Activated T-cell treated with anti-CD3 and anti-CD28 coated beads, Interleukin-2, amount 50 U/mL, for 72 hours (primary cell): ENCODE results near the gene BICDL1. TPM values are rescaled to one million over a fixed set of nuclear protein-coding genes. Genes with fewer than 3 reads are reported as not detected.
"Not testable (repeated sequence)": the region's sequence is repeated elsewhere in the genome, so short reads cannot be mapped to it uniquely, and the experiment has no call there.

ENCODE experiments used
- ATAC-seq, 2 donors: fragments of 150-1000 bp; cut with Tn5 transposase; replicated peaks in 1 of 2; 2 replicates each; pipeline ENCODE4 v1.10.0; 2021; ENCODE audit warnings: moderate library complexity in 2 of 2, mild to moderate bottlenecking in 1 of 2
- DNase-seq, 2 donors: peaks; one replicate each; pipeline ENCODE4 v3.0.0; 2021 to 2022; ENCODE audit warnings: mixed read lengths in 1 of 2
- H3K27ac Mint-ChIP-seq: one replicate; pipeline ENCODE4 v1.8.0; 2022; ENCODE audit warnings: mild to moderate bottlenecking, moderate library complexity, mixed read lengths
- H3K27me3 Mint-ChIP-seq: one replicate; pipeline ENCODE4 v1.8.0; 2022; ENCODE audit warnings: low read depth, mixed read lengths
- H3K36me3 Mint-ChIP-seq, 2 donors: one replicate each; pipeline ENCODE4 v1.8.0; 2022; ENCODE audit warnings: mixed read lengths in 2 of 2, mild to moderate bottlenecking in 1 of 2; ENCODE audit not compliant: insufficient read depth in 2 of 2
- H3K4me1 Mint-ChIP-seq: one replicate; pipeline ENCODE4 v1.8.0; 2022; ENCODE audit warnings: low read depth, mixed read lengths
- H3K4me3 Mint-ChIP-seq, 2 donors: one replicate each; pipeline ENCODE4 v1.8.0; 2022; ENCODE audit warnings: mild to moderate bottlenecking in 2 of 2, mixed read lengths in 2 of 2, moderate library complexity in 2 of 2
- H3K9me3 Mint-ChIP-seq, 2 donors: one replicate each; pipeline ENCODE4 v1.8.0; 2022; ENCODE audit warnings: mixed read lengths in 2 of 2
- total RNA-seq, 2 donors: library from RNA; stranded (reverse); gene quantifications; one replicate each; pipeline ENCODE4 v1.2.3, GENCODE V29; 2022

The BICDL1 gene
- total RNA-seq, 2 donors from 2014 or later: 154 to 180 TPM

DNA sequence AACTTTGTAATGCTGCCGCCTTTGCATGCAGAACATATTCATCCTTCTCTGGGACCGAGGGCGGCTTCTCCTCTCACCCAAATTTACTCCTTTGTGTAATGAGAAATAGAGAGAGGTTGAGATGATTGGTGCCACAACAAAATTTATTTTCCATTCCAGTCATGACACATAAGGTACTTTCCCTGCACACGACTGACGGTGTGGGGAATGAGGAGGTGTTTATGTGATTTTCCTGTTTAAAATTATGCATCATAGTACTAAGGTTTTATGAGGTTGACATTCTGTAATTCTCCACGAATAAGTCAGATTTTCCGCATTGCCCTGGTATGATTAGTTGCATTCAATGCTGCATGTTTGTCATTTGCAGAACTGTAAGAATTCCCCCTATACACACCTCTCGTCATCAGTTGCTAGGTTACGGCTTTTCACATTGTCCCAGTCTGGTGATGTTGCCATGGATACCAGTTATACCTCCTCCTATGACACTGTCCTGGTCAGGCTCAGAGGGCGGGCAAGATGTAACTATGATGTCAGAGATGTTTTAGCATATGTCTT, 23.1 kb downstream of the BICDL1 start:
- H3K4me1 Mint-ChIP-seq: peaks cover 100% of the 10 kb centered on the region
- no peaks in the 10 kb centered on the region for H3K27me3 Mint-ChIP-seq
- peaks cover 0 to 1% of the 10 kb centered on the region in 2 donors for H3K9me3 Mint-ChIP-seq
- peak overlapping the region; percentile 78 to 97 for H3K4me3 Mint-ChIP-seq
- peaks cover 26 to 49% of the 10 kb centered on the region in 2 donors for H3K36me3 Mint-ChIP-seq
- ATAC-seq (peak; percentile 76 to 79), DNase-seq (peak; percentile 86 to 90)
- H3K27ac Mint-ChIP-seq: peak overlapping the region; percentile 92

DNA sequence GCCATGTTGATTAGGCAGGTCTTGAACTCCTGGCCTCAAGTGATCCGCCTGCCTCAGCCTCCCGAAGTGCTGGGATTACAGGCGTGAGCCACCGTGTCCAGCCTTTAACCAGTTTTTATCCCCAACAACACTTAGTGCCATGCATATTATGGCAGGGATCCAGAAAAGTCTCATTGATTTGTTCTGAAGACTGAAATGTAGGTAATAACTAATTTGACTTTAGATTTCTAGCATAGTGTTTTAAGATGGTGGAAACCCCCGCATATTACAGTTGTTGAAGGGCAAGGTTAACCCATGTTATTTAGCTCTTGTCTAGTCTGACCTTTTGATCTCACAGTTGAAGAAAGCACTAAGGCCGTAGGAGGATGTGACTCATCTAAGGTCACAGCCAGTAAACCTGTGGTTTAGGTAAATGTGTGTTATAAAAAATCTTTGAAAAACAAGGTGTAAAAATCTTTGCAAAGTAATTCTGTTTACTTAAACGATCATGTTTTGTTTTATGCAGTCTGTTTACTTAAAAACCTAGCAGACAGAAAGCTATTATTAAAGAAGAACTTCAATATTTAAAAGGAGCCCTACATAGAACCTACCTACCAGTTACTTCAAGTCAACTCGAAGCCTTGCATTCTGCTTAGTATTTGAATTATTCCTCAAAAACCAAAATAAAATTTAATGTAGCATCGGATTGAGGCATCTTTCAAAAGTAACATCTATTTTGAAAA, 24.8 kb downstream of the BICDL1 start:
- peak; percentile 53 to 55 for ATAC-seq
- peaks cover 0 to 4% of the 10 kb centered on the region in 2 donors for H3K9me3 Mint-ChIP-seq
- peak; percentile 67 to 72 for DNase-seq
- H3K27me3 Mint-ChIP-seq: no peaks in the 10 kb centered on the region
- H3K4me1 Mint-ChIP-seq: peaks cover 100% of the 10 kb centered on the region
- H3K36me3 Mint-ChIP-seq: peaks cover 23 to 45% of the 10 kb centered on the region in 2 donors
- peak overlapping the region; percentile 62 to 66 for H3K4me3 Mint-ChIP-seq
- peak overlapping the region; percentile 92 for H3K27ac Mint-ChIP-seq

GRCh38 chr12:120014381-120014735, 25.3 kb downstream of the BICDL1 start:
- H3K4me1 Mint-ChIP-seq: peaks cover 100% of the 10 kb centered on the region
- H3K27ac Mint-ChIP-seq: peak overlapping the region; percentile 92
- not testable (repeated sequence) for H3K9me3 Mint-ChIP-seq, ATAC-seq, H3K27me3 Mint-ChIP-seq, DNase-seq
- peak overlapping the region; percentile 62 to 66 for H3K4me3 Mint-ChIP-seq
- H3K36me3 Mint-ChIP-seq: peaks cover 22 to 43% of the 10 kb centered on the region in 2 donors

GRCh38 chr12:120015313-120015712, 26.3 kb downstream of the BICDL1 start:
- DNase-seq (peak; percentile 75 to 85), ATAC-seq (peak; percentile 47 to 50)
- peak overlapping the region; percentile 92 for H3K27ac Mint-ChIP-seq
- H3K4me3 Mint-ChIP-seq: peak overlapping the region; percentile 62 to 66
- peaks cover 100% of the 10 kb centered on the region for H3K4me1 Mint-ChIP-seq
- H3K36me3 Mint-ChIP-seq: peaks cover 19 to 40% of the 10 kb centered on the region in 2 donors
- H3K9me3 Mint-ChIP-seq: peaks cover 0 to 4% of the 10 kb centered on the region in 2 donors
- H3K27me3 Mint-ChIP-seq: no peaks in the 10 kb centered on the region

DNA sequence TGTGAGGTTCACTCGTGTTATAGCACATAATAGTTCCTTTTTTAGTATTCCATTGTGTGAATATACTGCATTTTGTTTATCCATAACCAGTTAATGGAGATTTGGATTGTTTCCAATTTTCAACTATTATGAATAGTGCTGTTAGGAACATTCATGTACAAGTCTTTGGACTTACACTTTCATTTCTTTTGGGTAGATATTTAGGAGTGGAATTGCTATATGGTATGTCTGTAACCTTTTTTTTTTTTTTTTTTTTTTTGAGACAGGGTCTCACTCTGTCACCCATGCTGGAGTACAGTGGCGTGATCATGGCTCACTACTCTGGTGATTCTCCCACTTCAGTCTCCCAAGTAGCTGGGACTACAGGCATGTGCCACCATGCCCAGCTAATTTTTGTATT, 27.2 kb downstream of the BICDL1 start:
- peak overlapping the region; percentile 92 for H3K27ac Mint-ChIP-seq
- DNase-seq, ATAC-seq, H3K9me3 Mint-ChIP-seq, H3K27me3 Mint-ChIP-seq: not testable (repeated sequence)
- H3K4me1 Mint-ChIP-seq: peaks cover 91% of the 10 kb centered on the region
- peak overlapping the region; percentile 62 to 66 for H3K4me3 Mint-ChIP-seq
- H3K36me3 Mint-ChIP-seq: peaks cover 16 to 41% of the 10 kb centered on the region in 2 donors

DNA sequence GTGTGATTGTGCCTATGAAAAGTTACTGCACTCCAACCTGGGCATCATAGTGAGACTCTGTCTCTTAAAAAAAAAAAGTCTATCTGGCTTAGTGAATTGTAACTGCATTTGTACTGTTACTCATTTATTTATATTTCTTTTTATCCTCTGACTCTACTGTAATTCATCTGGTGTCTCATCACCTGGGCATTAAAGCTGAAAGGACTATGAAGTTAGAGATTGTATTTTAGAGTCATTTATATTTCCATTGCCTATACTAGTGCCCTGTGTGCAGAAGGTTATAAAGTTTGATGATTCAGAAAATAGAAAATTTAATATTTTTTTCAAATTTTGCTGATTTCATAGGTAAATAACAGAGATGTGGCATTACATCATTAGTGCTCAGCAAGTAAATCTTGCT, 30.2 kb downstream of the BICDL1 start:
- Mint-ChIP-seq H3K4me1 (peaks cover 65% of the 10 kb centered on the region), H3K4me3 (no peak overlapping the region), H3K36me3 (peaks cover 23 to 56% of the 10 kb centered on the region in 2 donors), H3K27ac (peak overlapping the region; percentile 80), H3K9me3 (peaks cover 1 to 4% of the 10 kb centered on the region in 2 donors), H3K27me3 (no peaks in the 10 kb centered on the region)
- no peak for ATAC-seq
- no peak for DNase-seq

GRCh38 chr12:120019938-120020337, 30.9 kb downstream of the BICDL1 start:
- DNase-seq (no peak), ATAC-seq (no peak)
- no peaks in the 10 kb centered on the region for H3K27me3 Mint-ChIP-seq
- H3K27ac Mint-ChIP-seq: peak overlapping the region; percentile 0
- no peak overlapping the region for H3K4me3 Mint-ChIP-seq
- peaks cover 1 to 4% of the 10 kb centered on the region in 2 donors for H3K9me3 Mint-ChIP-seq
- peaks cover 28 to 58% of the 10 kb centered on the region in 2 donors for H3K36me3 Mint-ChIP-seq
- H3K4me1 Mint-ChIP-seq: peaks cover 58% of the 10 kb centered on the region

DNA sequence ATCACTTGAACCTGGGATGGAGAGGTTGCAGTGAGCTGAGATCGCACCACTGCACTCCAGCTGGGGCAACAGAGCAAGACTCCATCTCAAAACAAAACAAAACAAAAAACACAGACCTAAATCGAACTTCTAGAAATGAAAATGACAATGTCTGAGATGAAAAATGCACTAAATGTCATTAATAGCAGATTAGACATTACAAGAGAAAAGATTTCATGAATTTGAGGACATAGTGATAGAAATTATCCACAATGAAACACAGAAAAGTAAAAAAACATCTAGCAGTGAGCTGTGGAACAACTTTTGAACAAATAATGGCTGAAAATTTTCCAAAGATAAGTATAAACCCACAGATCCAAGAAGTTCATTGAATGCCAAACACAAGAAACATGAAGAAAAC, 35.2 kb downstream of the BICDL1 start:
- no peak overlapping the region for H3K27ac Mint-ChIP-seq
- ATAC-seq (no peak), DNase-seq (no peak)
- peaks cover 15% of the 10 kb centered on the region for H3K4me1 Mint-ChIP-seq
- no peak overlapping the region for H3K4me3 Mint-ChIP-seq
- peaks cover 25 to 38% of the 10 kb centered on the region in 2 donors for H3K36me3 Mint-ChIP-seq
- H3K9me3 Mint-ChIP-seq: peaks cover 0 to 1% of the 10 kb centered on the region in 2 donors
- H3K27me3 Mint-ChIP-seq: no peaks in the 10 kb centered on the region

- H3K9me3 Mint-ChIP-seq: peaks cover 0 to 1% of the 10 kb centered on the region in 2 donors
- ATAC-seq (no peak), DNase-seq (no peak)
- H3K4me3 Mint-ChIP-seq: no peak overlapping the region
- no peaks in the 10 kb centered on the region for H3K27me3 Mint-ChIP-seq
- H3K36me3 Mint-ChIP-seq: peaks cover 25 to 39% of the 10 kb centered on the region in 2 donors
- H3K27ac Mint-ChIP-seq: peak overlapping the region; percentile 78
- H3K4me1 Mint-ChIP-seq: peaks cover 15% of the 10 kb centered on the region
Measured at GRCh38 chr12:120025640-120026039, 36.6 kb downstream of the BICDL1 start.

GRCh38 chr12:120032242-120032641, 43.2 kb downstream of the BICDL1 start:
- H3K36me3 Mint-ChIP-seq: peaks cover 5 to 17% of the 10 kb centered on the region in 2 donors
- H3K9me3 Mint-ChIP-seq: no peaks in the 10 kb centered on the region
- peaks cover 24% of the 10 kb centered on the region for H3K4me1 Mint-ChIP-seq
- ATAC-seq: no peak
- H3K27me3 Mint-ChIP-seq: no peaks in the 10 kb centered on the region
- peak overlapping the region; percentile 79 for H3K27ac Mint-ChIP-seq
- no peak for DNase-seq
- no peak overlapping the region for H3K4me3 Mint-ChIP-seq

- ATAC-seq: no peak
- no peak overlapping the region for H3K27ac Mint-ChIP-seq
- H3K36me3 Mint-ChIP-seq: peaks cover 8 to 22% of the 10 kb centered on the region in 2 donors
- no peak for DNase-seq
- no peaks in the 10 kb centered on the region for H3K27me3 Mint-ChIP-seq
- no peak overlapping the region for H3K4me3 Mint-ChIP-seq
- H3K4me1 Mint-ChIP-seq: peaks cover 24% of the 10 kb centered on the region
- no peaks in the 10 kb centered on the region for H3K9me3 Mint-ChIP-seq
Measured at GRCh38 chr12:120037851-120038250, 48.8 kb downstream of the BICDL1 start.

GRCh38 chr12:120039711-120040110, 50.7 kb downstream of the BICDL1 start:
- DNase-seq (no peak), ATAC-seq (no peak)
- peaks cover 24% of the 10 kb centered on the region for H3K4me1 Mint-ChIP-seq
- peaks cover 17 to 34% of the 10 kb centered on the region in 2 donors for H3K36me3 Mint-ChIP-seq
- peaks cover 0 to 2% of the 10 kb centered on the region in 2 donors for H3K9me3 Mint-ChIP-seq
- H3K27me3 Mint-ChIP-seq: no peaks in the 10 kb centered on the region
- peak overlapping the region; percentile 65 for H3K27ac Mint-ChIP-seq
- H3K4me3 Mint-ChIP-seq: no peak overlapping the region

- peak overlapping the region; percentile 3 to 12 for H3K4me3 Mint-ChIP-seq
- H3K27ac Mint-ChIP-seq: peak overlapping the region; percentile 85
- DNase-seq (peak in 1 of 2 donors; percentile 20), ATAC-seq (peak; percentile 36 to 62)
- no peaks in the 10 kb centered on the region for H3K27me3 Mint-ChIP-seq
- H3K9me3 Mint-ChIP-seq: peaks cover 0 to 2% of the 10 kb centered on the region in 2 donors
- peaks cover 31% of the 10 kb centered on the region for H3K4me1 Mint-ChIP-seq
- peaks cover 19 to 42% of the 10 kb centered on the region in 2 donors for H3K36me3 Mint-ChIP-seq
Measured at GRCh38 chr12:120041386-120042231, 52.6 kb downstream of the BICDL1 start.
